ENCODE results near the gene SMARCB1.

The SMARCB1 gene

DNA sequence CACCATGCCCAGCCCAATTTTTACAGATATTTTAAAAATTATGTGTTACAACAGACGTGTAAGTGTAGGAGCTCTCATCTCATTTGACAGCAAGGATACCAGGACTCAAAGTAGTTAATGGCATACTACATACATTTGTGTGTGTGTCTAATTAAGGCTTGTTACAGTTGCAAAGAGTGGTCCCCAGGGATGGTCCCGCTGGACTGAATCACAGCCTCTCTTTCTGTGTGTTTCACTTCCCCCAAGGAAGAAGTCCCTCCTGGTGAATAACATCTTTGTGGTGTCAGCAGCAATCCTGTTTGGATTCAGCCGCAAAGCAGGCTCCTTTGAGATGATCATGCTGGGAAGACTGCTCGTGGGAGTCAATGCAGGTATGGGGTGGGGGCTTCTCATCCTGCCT lies 88.1 kb downstream of the SMARCB1 start:
- H3K4me3 ChIP-seq (ENCODE audit: low read depth, low read length): no peak overlapping the region

DNA sequence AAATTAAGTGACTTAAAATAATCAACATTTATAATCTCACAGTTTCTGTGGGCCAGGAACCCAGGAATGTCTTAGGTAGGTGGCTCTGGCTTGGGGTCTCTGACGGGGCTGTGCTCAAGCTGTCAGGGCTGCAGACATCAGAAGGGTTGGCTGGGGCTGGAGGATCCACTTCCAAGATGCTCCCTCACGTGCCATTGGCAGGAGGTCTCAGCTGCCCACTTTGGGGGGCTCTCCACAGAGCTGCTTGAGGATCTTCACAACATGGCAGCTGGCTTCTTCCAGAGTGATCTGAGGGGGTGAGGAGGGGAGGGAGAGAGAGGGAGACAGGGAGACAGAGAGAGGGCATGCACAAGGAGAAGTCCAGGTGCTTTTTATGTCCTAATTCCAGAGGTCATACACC lies 89.0 kb downstream of the SMARCB1 start:
- no peak overlapping the region for H3K4me3 ChIP-seq (ENCODE audit: low read depth, low read length)

DNA sequence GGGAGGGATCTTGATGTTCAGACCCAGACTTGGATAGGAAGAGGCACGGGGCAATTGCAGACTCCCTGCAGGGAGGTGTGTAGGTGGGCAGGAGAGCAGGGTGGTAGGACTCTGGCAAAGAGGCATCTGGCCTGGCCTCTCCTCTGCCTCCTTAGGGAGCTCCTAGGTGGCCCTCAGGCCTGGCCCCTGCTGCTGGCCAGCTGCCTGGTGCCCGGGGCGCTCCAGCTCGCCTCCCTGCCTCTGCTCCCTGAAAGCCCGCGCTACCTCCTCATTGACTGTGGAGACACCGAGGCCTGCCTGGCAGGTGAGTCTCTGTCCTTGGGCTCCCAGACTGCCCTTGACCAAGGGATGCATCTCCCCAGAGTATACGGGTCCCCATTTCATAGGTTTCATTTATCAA lies 90.8 kb downstream of the SMARCB1 start:
- no peak overlapping the region for H3K4me3 ChIP-seq (ENCODE audit: low read depth, low read length)

DNA sequence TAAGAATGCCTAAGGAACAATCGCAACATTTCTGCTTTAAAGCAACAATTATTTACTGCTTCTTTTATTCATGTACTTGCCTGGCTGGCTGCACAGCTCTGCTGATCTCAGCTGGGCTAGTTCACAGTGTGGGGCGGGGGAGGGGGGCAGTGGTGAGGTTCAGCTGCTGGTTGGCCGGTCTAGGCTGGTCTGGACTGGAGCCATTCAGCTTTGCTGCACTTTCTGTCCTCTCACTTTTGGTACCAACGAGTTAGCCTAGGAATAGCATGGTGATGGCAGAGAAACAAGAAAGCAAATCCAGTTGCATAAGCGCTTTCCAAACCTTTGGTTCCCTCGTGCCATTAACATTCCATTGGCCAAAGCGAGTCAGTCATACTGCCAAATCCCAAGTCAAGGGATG lies 91.5 kb downstream of the SMARCB1 start:
- H3K4me3 ChIP-seq (ENCODE audit: low read depth, low read length): no peak overlapping the region

DNA sequence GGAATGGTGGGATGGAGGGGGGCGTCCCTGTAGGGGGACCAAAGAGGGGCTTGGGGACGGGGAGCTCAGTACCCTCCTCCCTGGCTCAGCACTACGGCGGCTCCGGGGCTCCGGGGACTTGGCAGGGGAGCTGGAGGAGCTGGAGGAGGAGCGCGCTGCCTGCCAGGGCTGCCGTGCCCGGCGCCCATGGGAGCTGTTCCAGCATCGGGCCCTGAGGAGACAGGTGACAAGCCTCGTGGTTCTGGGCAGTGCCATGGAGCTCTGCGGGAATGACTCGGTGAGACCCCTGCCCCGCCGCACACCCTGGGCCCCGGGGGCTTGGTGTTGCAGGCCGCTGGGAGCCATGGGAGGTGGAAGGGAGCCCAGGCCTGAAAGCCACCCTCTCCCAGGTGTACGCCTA lies 95.6 kb downstream of the SMARCB1 start:
- no peak overlapping the region for H3K4me3 ChIP-seq (ENCODE audit: low read depth, low read length)

DNA sequence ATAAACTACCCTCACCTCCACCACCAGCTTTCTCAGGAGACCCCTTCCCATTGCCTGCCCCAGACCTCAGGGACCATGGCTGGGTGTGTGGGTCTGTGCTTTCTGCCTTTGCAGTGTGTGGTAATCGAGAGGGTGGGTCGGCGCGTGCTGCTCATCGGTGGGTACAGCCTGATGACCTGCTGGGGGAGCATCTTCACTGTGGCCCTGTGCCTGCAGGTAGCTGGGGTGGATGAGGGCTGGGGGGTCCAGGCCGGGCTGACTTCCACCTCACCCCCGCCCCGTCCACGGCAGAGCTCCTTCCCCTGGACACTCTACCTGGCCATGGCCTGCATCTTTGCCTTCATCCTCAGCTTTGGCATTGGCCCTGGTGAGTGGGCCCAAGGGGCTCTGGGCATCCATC lies 96.9 kb downstream of the SMARCB1 start:
- H3K4me3 ChIP-seq (ENCODE audit: low read depth, low read length): no peak overlapping the region

DNA sequence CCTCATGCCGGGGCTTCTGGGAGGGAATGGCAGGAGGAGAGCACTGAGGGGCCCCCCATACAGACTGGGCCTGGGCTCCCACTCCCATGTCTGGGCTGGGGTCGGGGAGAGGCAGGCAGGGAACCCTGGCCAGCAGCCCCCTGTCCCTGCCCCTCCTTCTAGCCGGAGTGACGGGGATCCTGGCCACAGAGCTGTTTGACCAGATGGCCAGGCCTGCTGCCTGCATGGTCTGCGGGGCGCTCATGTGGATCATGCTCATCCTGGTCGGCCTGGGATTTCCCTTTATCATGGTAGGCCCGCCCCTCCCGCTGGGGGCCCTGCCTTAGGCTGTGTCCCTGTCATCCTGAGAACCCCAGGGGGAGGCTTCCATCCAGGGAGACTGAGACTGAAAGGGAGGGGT lies 97.4 kb downstream of the SMARCB1 start:
- no peak overlapping the region for H3K4me3 ChIP-seq (ENCODE audit: low read depth, low read length)

Measured in iPS-11a (cell line).